Measurements from ENCODE around the gene PVALEF.

PVALEF gene

DNA sequence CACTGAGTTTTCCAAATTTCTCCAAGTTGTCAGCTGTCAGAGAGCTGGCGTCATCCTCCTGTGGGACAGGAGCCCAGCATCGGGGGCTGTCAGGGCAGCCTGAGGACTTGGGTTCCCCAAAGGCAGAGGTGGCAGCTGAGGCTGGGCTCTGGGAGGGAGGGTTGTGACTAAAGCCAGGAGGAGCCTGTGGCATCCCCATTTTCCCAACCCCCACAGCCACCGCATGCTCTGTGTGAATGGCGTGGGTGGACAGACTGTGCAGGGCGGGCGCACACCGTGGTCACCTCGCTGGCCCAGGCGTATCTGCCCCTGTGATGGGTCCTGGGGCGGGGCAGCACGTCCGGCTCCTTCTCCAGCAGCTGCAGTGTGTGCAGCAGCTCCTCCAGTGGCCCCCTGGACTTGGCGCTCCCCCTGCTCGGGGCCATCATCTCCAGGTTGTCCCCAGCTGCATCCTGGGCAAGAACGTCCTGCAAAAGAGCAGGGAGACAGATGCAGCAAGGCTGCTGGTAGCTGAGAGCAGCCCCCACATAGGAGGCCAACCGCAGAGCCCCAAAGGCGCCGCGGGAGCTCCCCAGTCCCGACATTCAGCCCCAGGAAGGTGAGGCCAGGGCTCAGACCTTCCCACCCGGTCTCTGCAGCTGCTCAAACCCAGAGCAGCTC lies 32.7 kb downstream of the PVALEF start:
- no peak for DNase-seq (ENCODE audit: low read depth)

GRCh38 chr17:81198826-81199481 lies 33.6 kb downstream of the PVALEF start:
- DNase-seq (ENCODE audit: low read depth), result no peak

- no peak for DNase-seq (ENCODE audit: low read depth)
Observed at GRCh38 chr17:81199482-81199830, 34.1 kb downstream of the PVALEF start.

- DNase-seq (ENCODE audit: low read depth), result no peak
Observed at GRCh38 chr17:81200201-81200600, 34.9 kb downstream of the PVALEF start.

DNA sequence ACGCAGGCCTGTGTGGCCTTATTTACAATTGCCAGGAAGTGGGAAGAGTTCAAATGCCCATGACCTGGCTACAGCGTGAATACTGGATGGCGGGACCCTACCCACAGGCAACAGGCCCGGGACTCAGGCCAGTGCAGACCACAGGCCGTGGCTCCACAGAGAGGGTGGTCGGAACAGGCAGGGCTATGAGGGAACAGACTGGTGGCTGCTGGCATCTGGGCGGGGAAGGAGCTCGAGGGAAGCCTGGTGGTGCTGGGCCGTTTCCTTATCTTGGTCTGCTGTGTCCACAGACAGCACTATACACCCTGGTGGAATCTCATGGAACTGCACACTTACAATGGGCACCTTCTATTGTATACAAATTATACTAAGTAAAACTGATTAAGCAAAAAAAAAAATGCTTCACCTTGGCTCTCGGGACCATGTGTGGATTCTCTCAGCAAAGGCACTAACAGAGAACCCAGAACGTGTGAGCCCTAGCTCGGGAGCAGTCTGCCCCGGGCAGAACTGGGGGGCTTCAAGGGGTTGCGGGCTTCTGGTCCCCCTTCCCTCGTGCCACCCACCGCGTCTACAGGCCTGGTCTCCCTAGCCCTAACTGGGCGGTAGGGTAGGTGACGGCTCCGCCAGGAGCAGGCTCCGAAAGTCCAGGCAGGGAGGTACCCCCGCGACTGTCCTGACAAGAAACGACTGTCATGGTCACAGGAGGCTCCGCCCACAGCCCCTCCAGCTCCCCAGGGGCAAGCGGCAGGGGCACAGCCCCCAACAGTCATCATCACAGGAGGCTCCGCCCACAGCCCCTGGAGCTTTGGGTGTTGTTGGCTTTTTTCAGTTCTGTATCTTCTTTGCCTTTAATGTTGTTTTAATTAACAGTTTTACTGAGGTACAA lies 35.6 kb downstream of the PVALEF start:
- no peak for DNase-seq (ENCODE audit: low read depth)

DNA sequence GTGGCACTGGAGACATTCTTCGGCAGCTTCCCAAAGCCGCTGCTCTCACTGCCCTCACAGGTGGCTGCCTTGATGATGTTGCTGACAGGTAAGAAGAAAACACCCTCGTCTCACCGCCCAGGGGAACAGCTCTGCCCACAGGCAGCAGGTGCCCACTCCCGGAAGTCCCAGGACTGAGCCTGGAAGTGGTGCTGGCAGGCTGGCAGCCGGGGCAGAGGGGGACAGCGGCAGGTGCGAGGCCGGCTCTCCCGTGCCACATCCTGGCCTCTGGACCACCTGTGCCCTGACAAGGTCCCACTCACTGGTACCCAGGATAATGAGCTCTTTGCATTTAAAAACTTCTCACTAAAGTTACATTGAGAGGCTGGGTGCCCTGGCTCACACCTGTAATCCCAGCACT lies 37.0 kb downstream of the PVALEF start:
- no peak for DNase-seq (ENCODE audit: low read depth)

DNA sequence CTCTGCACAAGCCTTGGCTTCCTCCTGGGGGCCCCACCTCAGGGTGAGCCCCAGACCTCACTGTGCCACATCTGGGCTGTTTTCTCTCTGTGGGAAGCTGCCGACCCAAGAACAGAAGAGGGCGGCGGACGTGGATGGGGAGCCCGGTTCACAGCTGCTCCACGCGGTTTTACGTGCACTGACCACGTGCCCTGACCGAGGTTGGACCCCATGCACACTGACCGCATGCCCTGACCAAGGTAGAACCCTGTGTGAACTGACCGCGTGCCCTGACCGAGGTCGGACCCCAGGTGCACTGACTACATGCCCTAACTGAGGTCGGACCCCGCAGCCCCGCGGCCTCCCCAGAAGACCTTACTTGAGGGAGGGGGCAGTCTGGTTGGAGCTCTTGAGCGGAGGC lies 37.8 kb downstream of the PVALEF start:
- no peak for DNase-seq (ENCODE audit: low read depth)

GRCh38 chr17:81204578-81204977 lies 39.3 kb downstream of the PVALEF start:
- no peak for DNase-seq (ENCODE audit: low read depth)

DNA sequence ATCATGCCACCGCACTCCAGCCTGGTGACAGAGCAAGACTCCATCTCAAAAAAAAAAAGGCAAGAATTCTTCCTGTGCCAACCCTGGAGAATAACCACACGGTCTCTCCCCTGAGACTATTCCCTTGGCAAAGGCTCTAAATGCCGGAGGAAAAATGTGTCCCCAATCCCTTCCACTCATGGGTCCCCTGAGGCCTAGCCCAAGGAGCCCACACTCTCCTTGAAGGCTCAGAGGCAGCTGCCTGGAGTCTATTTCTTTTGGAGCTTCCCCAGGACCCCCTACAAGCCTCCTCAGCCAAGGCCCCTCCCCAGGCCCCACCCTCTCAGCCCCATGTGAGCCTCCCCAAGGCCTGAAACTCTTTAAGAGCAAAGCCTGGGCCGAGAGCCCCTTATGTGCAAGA lies 40.9 kb downstream of the PVALEF start:
- no peak for DNase-seq (ENCODE audit: low read depth)

- DNase-seq (ENCODE audit: low read depth), result no peak
Observed at GRCh38 chr17:81206657-81207056, 41.4 kb downstream of the PVALEF start.

- DNase-seq (ENCODE audit: low read depth), result no peak
Observed at GRCh38 chr17:81207610-81208581, 42.6 kb downstream of the PVALEF start.

DNA sequence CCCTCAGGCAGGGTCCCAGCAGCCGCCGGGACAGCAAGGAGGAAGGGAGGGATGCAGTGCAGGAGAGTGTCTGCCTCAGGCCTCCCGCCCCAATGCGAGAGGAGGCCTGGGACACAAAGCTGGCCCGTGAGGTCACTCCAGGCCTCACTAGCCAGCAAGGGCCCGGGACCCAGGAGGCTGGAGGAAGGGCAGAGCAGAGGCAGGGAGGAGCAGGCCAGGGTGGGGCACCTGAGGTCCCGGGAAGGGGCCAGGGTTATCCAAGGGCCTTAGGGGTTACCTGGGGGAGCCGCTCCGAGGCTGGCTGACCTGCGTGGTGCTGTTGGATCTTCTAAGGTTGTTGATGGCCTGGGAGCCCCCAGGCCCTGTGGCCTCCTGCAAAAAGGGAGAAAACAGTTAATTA lies 43.3 kb downstream of the PVALEF start:
- DNase-seq (ENCODE audit: low read depth), result no peak

DNA sequence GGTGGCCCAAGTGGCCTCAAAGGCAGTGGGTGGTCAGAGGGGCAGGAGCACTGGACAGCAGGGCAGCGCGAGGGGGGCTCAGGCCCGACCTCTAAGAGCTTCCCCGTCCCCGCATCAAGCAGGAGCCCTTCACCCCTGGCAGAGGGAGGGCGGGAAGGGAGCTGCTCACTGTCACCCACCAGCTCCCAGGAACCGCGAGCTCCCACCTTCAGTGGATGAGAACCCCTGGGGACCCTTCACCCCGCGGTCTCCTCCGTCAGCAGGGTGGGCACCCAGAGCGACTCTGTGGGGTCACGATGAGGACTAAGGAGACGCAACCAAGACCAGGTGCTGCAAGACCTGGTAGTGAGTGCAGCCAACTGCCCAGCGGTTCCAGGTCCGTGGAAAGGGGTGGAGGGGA lies 43.8 kb downstream of the PVALEF start:
- no peak for DNase-seq (ENCODE audit: low read depth)

GRCh38 chr17:81210466-81210865 lies 45.2 kb downstream of the PVALEF start:
- DNase-seq (ENCODE audit: low read depth), result no peak

DNA sequence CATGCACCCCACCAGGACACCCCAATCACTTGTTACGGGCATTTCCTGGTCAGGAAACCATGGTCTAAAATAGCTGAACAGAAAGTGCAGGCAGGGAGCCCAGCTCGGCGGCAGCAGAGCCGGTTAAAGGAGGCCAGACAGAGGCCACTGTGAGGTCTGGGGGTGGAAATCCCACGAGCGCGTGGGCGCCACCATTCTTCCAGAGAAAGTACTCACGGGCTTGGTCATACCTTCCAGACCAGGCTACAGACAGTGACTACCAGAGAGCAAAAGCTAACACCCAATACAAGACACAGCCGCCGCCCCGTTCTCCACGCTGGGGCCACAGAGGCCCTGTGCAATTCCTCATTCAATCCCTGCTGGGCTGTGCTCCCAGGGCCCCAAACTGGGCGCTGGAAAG lies 45.6 kb downstream of the PVALEF start:
- DNase-seq (ENCODE audit: low read depth), result no peak

GRCh38 chr17:81212365-81212764 lies 47.1 kb downstream of the PVALEF start:
- DNase-seq (ENCODE audit: low read depth), result no peak

- no peak for DNase-seq (ENCODE audit: low read depth)
Observed at GRCh38 chr17:81213978-81214377, 48.7 kb downstream of the PVALEF start.

GRCh38 chr17:81217491-81217890 lies 52.2 kb downstream of the PVALEF start:
- no peak for DNase-seq (ENCODE audit: low read depth)

- no peak for DNase-seq (ENCODE audit: low read depth)
Observed at GRCh38 chr17:81218459-81218858, 53.2 kb downstream of the PVALEF start.

- DNase-seq (ENCODE audit: low read depth), result no peak
Observed at GRCh38 chr17:81218991-81219390, 53.7 kb downstream of the PVALEF start.

DNA sequence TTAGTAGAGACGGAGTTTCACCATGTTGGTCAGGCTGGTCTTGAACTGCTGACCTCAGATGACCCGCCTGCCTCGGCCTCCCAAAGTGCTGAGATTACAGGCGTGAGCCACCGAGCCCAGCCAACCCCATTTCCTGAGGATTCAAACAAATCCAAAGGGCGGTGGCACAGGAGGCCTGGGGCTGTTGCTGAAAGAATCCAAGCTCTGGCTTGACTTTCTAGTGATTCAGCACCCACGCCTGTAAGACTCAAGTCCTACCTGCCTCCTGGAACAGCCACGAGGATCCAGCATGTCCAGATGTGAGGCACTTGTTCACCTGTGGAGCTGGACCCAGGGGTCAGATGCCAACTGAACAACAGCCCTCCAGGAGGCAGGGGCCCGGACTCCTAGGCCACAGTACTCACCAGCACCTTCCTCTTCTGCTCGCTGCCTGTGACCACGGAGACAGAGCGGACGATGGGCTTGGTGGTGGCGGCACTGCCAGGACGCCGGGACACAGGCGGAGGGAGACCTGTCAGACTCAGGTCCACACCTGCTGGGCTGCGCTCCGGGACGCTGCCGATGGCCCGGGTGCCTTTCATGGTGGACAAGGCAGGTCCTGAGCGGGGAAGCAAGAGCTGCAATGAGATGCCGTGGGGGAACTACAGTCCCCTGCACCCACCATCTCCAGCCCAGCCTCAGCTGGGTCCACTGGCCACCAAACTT lies 54.3 kb downstream of the PVALEF start:
- DNase-seq (ENCODE audit: low read depth), result no peak
